PC-9 (cell line): ENCODE measurements around the gene HOXC13.

Source experiments
- EZH2 ChIP-seq: fragments of 200-600 bp; sonication (generic); IDR thresholded peaks from 2 replicates; pipeline ENCODE4 v1.8.0; 2017; ENCODE audit warnings: antibody characterized with exemption, low read depth
- TF ChIP-seq, protein P1 (sequence below): fragments of 200-600 bp; sonication (generic); conservative IDR thresholded peaks from 2 replicates; pipeline ENCODE4 v1.6.1; 2017; ENCODE audit warnings: mixed run types, antibody characterized with exemption, mild to moderate bottlenecking, moderate library complexity

DNA sequence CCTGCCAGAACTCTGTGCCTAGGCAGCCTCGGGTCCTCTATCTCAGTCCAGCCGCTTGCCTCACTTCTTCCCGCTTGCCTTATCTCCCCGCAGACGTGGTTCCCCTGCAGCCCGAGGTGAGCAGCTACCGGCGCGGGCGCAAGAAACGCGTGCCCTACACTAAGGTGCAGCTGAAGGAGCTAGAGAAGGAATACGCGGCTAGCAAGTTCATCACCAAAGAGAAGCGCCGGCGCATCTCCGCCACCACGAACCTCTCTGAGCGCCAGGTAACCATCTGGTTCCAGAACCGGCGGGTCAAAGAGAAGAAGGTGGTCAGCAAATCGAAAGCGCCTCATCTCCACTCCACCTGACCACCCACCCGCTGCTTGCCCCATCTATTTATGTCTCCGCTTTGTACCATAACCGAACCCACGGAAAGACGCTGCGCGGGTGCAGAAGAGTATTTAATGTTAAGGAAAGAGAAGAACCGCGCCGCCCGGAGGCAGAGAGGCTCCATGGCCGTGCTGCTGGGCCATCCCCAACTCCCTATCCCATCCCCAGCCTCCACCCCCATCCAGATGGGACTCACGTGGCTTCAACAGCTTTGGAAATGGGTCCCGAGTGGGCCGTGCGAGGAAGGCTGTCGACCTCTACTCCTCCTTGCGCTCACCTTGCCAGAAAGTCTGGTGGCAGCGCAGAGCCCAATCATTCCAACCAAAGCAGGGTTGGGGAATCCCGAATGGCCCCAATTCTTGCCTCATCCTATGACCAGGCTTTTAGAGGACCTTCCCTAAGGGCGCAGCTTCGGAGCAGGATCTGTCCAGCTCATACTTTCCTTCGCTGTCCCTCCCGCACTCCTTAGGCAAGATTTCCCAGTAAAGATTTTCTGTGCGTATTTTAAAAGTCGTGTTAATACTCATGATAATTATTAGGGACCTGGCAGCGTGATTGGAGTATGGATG lies 6.5 kb downstream of the HOXC13 start:
- TF ChIP-seq, protein P1, sequence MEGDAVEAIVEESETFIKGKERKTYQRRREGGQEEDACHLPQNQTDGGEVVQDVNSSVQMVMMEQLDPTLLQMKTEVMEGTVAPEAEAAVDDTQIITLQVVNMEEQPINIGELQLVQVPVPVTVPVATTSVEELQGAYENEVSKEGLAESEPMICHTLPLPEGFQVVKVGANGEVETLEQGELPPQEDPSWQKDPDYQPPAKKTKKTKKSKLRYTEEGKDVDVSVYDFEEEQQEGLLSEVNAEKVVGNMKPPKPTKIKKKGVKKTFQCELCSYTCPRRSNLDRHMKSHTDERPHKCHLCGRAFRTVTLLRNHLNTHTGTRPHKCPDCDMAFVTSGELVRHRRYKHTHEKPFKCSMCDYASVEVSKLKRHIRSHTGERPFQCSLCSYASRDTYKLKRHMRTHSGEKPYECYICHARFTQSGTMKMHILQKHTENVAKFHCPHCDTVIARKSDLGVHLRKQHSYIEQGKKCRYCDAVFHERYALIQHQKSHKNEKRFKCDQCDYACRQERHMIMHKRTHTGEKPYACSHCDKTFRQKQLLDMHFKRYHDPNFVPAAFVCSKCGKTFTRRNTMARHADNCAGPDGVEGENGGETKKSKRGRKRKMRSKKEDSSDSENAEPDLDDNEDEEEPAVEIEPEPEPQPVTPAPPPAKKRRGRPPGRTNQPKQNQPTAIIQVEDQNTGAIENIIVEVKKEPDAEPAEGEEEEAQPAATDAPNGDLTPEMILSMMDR: no peak
- no peak for TF ChIP-seq EZH2
